Left ventricle myocardium superior (tissue), 1 donor: ENCODE measurements around the gene LSM4. TPM values are rescaled to one million over a fixed set of nuclear protein-coding genes. Genes with fewer than 3 reads are reported as not detected.
A peak's percentile ranks its signal among the peaks of the same experiment; 100 is the strongest.

Experiments used
- ATAC-seq: fragments of 200-7000 bp; cut with Tn5 transposase; one replicate; pipeline ENCODE4 v1.9.1; 2020; ENCODE audit warnings: mild to moderate bottlenecking, moderate library complexity
- DNase-seq: peaks from one replicate; pipeline ENCODE4 v3.0.0-alpha.2; 2020
- intact Hi-C: fragments of 100-400 bp; cut with micrococcal nuclease; formaldehyde crosslinking; loops from one replicate; pipeline ENCODE4 v1.11.0; 2022
- total RNA-seq: library from RNA; stranded (reverse); fragmentation: NEBNext Ultra II Directional; extraction: Animal tissue kit (Norgen Biotek cat#: 25700); gene quantifications from one replicate; pipeline ENCODE4 v1.2.1, GENCODE V29; 2021
- donor health status: DM: no; HTN: yes; CAD: no; lungs with severe emphysema.

Gene LSM4
- total RNA-seq, 1 donor from 2014 or later: 98.0 TPM

DNA sequence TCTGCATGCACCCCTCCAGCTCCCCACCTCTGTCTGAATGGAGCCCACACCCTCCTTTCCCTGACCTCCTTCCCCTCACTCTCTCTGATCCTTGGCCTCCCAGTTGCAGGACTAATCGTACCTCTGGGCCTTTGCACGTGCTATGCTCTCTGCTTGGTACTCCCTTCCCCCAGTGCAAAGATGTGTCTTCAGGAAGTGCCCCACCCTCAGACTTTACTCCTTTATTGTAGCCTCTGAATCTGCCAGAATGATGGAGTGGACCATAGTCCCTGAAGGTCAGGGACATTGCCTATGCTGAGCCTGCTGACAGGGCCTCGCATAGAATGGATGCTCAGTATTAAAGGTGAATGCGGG is 40.1 kb downstream of the LSM4 start:
- DNase-seq (no peak), ATAC-seq (no peak)
- intact Hi-C loops: no loop called here

DNA sequence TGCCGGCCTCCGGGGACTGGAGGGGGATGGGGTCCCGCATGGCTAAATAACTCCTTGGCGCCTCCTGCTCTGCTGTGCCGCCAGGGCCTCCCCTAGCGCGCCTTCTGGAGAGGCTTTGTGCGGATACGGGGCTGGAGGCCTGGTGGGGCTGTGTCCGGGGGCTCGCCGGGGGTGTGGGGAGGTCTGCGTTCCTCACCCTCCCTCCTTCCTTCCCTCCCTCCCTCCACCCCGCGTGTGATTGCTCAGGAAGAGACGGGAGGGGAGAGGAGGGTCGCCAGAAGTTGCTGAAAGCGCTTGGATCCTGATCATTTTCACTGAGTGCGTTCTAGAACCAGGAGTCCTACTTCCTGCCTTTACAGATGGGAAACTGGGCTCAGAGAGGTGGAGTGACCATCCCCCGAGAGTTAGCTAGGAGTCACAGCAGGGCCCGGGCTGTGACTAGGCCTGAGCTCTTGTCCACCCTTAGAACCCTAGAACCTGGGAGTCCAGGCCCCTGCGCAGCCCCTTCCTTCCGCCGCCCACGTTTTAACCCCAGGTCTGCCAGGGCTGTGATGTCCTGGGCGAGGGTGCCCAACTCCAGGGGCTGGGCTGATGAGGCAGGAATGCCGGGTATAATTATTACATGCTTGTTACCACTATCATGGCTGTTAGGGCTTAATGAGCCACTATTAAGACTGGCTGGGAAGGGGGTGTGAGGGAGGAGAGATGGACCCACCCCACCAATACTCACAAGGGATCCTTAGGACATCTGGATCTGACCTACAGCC is 40.7 kb downstream of the LSM4 start:
- intact Hi-C loops: no loop called here
- ATAC-seq (peak; percentile 7), DNase-seq (peak; percentile 65)

DNA sequence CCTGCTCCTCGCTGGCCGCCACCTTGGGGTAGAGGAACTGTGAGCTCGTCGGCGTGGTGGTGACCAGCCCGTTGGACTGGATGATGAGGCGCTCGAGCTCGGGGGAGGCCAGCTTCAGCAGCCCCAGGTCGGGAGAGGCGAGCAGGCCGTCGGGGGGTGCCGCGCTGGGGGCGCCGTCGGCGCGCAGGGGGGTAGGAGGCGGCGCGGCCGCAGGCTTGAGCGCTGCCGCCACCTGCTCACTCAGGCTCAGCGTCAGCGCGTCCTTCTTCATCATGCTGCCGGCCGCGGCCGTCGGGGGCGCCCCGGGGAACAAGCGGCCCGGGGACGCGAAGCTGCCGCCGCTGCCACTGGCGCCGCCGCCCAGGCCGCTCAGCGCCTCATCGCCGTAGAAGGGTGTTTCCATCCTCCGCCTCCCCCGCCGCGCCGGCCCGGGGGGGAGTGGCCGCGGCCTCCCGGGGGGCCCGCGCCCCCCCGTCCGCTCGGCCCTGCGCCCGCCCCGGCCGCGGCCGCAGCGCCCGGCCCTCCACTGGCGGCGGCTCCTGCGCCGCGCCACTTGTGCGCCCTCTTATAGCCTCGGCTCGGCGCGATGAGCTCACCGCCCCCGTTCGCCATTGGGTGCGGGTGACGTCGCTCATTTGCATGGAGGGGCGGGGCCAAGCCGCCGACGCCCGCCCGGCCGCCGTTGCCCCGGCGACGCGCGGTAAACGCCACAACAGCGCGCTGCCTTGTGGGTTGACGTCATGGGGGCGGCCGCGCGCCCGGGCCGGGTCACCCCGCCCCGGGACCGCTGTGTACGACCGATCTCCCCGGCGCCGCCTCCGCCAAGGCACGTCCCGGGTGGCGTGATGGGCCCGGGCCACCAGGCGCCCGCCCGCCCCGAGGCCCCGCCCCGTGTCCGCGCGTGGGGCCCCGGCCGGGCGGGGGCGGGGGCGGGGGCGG is 41.5 kb downstream of the LSM4 start, which contains the start of gene JUND:
TSS of gene JUND (minus strand) at position 541 of the 939 bp plus-strand sequence. CDS start at position 403, 138 bp downstream.
- DNase-seq: peak; percentile 100
- ATAC-seq: peak; percentile 77
- intact Hi-C loops: no loop called here

DNA sequence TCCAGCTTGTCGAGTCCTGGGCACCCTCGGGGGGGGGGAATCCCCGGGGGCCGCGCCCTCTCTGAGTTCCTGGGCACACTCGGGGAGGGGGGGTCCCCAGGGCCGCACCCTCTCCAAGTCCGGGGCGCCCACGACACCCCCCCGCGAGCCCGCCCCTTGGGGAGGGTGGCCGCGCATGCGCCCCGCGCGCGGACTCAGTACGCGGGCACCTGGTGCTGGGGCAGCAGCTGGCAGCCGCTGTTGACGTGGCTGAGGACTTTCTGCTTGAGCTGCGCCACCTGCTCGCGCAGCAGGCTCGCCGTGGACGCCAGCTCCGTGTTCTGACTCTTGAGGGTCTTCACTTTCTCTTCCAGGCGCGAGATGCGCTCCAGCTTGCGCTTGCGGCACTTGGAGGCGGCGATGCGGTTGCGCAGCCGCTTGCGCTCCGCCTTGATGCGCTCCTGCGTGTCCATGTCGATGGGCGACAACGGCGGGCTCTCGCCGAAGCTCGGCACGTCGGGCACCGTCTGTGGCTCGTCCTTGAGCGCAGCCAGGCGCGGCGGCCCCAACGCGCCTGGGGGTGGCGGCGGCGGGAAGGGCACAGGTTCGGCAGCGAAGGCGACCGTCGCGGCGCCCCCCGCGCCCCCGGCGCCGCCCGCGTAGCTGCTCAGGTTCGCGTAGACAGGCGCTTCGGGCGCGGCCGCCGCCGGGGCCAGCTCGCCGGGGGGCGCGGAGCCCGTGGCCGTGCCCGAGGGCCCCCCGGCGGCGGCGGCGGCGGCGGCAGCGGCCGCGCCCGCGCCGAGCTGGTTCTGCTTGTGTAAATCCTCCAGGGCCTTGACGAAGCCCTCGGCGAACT is 42.4 kb downstream of the LSM4 start:
- ATAC-seq (peak; percentile 49), DNase-seq (peak; percentile 90)
- intact Hi-C loops: no loop called here

DNA sequence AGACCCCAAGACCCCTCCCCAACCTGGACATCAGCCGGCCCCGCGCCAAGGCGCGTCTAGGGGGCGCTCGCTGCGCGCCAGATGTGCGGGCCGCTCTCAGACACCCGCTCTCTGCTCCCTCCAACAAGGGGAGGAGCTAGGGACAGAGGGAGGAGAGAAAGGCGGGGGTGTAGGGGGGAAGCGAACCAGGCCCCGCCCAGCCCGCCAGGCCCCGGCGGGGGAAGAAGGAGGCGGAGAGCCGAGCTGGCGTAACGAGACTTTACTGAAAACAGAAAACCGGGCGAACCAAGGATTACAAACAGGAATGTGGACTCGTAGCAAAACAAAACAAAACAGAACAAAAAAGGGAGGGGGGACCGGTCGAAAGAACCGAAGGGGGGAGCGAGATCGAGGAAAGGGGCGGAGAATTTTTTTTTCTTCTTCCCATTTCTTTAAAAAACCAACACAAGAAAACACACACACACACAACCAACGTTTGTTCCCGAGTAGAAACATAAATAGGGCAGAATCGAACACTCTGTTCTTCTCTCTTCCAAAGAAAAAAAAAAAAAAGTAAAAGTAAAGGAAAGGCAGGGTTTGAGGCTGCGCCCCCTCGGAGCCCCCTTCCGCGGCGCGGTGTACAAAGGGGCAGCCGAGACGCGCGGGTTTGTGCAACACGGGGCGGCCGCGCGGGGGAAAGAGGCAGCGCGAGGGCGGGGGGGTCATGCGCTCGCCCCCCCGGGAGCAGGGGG is 43.2 kb downstream of the LSM4 start:
- intact Hi-C loops: loop anchor here (2.0 kb wide), 1 partner anchor 49 kb away; no protein-coding TSS in a partner anchor
- peak; percentile 94 for DNase-seq
- peak; percentile 75 for ATAC-seq

DNA sequence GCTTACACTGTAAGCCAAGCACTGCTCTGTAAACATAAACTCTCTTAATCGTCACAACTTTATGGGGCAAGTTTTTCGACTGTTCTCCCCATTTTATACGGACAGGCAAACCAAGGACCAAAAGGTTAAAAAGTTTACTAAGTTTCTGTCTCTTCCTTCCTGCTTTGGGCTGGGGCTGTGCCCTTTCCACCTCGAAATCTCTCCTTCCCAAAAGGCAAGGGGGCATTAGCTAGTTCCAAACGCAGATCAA is 43.7 kb downstream of the LSM4 start:
- intact Hi-C loops: loop anchor here (2.0 kb wide), 1 partner anchor 50 kb away; no protein-coding TSS in a partner anchor
- DNase-seq (no peak), ATAC-seq (no peak)

DNA sequence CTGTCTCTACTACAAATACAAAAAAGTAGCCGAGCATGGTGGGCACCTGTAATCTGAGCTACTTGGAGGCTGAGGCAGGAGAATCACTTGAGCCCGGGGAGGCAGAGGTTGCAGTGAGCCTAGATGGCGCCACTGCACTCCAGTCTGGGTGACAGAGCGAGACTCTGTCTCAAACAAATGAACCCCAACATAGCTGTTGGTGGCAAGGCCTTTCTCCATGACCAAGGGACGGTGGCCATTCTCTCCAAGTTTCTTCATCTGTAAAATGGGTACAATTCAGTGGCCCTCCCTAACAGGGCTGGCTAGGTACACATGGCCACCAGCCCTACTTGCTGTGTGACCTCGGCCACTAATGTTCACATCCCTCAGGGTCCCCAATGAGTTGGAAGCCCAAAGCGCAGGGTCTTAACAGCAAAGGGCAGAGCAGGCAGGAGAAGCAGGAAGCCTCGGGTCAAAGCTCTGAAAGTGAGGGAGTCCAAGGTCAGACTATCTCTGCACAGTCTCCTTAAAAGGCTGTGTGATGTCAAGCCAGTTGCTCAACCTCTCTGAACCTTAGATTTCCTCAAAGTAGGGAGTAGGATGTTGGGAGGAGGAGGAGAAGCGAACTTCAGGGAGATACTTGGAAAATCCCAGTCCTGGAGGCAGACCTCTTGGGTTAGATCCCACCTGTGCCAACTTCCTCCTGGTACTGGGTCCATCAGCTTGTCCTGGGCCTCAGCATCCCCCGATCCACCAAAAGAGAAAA is 44.2 kb downstream of the LSM4 start:
- intact Hi-C loops: loop anchor here (2.0 kb wide), 1 partner anchor 50 kb away; no protein-coding TSS in a partner anchor
- DNase-seq (no peak), ATAC-seq (no peak)

DNA sequence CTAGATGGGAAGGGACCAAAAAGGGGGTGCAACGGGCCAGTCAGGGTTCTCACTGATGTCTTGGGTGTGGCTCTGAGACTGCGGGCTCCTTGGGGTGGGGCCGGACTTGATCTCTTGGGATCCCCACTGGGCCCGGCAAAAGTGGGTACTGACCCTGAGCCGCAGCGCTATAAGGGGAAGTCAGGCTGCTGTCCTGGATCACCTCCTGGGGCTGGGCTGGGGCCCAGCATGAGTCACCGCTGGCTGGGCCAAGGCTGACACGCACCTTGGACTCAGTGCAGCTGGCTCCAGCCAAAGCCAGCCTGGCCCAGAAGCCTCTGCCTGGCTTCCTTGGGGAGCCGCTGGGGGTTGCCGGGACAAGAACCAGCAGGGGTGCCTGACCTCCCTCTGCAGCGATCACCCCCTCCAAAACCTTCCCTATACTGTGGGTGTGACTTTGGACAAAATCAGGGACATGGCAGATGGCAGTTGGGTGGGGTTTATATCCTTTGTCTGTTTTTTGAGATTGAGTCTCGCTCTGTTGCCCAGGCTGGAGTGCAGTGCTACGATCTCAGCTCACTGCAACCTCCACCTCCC is 48.0 kb downstream of the LSM4 start:
- intact Hi-C loops: no loop called here
- ATAC-seq (peak; percentile 83), DNase-seq (peak; percentile 94)

DNA sequence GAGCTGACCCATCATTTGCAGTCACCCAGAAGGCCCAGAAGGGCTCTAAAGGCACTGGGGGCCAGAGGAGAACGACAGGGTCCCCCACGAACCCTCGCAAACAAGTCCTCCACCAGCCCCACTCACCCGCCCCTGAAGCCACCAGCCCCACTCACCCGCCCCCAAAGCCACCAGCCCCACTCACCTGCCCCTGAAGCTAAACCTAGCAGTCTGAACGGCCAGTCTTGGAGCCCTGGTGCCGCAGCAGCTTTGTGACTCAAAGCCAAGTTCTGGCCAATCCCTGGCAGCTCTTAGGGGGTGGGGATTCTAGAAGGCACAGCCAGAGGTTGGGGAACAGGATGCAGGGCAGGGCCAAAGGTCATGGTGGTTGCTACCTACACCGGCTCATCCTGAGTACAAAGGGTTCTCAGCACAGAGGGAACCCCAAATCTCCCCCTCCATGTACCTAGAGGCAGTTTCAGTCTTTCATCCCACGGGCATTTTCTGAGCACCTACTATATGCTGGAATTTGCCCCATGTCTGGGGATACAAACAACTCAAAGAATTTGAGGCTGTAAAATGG is 48.6 kb downstream of the LSM4 start, which contains the start of gene IQCN:
TSS of gene IQCN (minus strand) at position 234 of the 562 bp plus-strand sequence. CDS start 4,974 bp downstream, outside the sequence.
- DNase-seq (no peak), ATAC-seq (peak; percentile 2)
- intact Hi-C loops: no loop called here

DNA sequence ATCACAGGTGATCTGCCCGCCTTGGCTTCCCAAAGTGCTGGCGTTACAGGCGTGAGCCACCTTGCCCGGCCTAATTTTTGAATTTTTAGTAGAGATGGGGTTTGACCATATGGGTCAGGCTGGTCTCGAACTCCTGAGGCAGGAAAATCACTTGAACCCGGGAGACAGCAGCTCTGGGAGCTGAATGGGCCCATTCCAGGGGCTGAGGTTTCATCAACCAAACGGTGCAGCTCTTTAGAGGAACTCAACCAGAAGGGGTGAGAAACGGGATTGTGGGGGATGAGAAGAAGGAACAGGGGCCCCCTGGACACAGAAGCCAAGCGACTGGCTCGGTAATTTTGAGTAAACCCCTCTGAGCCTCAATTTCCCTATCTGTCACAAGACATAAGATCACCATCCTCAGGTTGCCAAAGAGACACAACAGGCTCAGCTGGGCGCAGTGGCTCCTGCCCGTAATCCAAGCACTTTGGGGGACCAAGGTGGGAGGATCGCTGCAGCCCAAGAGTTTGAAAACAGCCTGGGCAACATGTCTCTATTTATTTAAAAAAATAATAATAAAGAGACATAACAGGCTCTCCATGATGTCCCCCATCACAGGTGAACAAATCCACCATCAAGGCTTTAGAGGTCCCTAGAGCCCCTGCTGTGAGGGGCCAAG is 49.2 kb downstream of the LSM4 start:
- DNase-seq (no peak), ATAC-seq (no peak)
- intact Hi-C loops: no loop called here

DNA sequence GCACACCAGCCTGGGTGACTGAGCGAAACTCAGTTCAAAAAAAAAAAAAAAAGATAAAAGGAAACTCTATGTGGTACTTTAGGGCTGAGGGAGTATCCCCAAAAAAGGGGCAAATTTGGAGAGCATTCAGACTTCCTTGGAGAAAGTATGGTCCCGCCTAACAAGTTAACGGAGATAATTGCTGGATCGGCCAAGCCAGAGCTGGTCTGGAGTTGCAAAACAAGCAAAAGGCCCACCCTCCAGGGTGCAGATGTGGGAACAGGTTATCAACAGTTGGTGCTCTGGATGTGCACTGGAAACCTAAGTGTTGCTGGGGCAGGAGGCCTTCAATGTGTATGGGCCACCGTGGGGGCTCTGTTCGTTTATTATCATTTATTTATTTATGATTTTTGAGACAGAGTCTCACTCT is 51.4 kb downstream of the LSM4 start:
- intact Hi-C loops: no loop called here
- DNase-seq: no peak
- ATAC-seq: no peak

DNA sequence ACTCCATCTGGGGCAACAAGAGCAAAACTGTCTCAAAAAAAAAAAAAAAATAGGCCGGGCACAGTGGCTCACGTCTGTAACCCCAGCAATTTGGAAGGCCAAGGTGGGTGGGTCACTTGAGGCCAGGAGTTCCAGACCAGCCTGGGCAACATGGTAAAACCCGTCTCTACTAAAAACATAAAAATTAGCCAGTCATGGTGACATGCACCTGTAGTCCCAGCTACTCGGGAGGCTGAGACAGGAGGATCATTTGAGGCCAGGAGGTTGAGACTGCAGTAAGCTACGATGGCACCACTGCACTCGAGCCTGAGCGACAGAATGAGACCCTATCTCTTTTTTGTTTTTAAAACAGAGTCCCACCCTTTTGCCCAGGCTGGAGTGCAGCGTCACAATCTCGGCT is 52.5 kb downstream of the LSM4 start:
- ATAC-seq: no peak
- DNase-seq: no peak
- intact Hi-C loops: no loop called here

DNA sequence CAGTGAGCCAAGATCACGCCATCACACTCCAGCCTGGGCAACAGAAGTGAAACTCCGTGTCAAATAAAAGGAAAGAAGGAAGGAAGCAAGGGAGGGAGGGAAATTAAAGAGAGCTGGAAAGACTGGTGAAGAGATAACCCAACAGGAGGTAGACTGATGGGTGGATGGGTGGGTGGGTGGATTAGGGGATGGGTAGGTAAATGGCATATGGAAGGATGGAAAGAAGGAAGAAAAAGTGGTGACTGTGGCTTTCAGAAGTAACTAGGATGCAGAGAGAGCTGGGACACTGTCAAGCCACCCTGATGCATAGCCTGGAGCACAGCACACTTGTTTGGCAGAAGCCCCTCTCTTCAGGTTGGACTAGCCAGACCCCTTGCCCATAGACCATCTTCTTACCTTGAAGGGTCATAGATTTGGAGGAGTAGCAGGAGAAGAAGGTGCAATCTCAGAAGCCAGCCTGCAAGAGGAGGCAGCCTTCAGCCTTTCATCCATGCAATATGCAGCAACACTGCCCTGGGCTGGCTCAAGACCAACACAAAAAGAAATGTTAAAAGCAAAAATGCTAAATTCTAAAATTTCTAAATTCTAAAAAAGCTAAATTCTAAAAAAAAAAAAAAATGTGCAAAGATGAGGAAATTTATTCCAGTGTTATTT is 53.7 kb downstream of the LSM4 start:
- intact Hi-C loops: loop anchor here (10.0 kb wide), 1 partner anchor 54 kb away; no protein-coding TSS in a partner anchor
- DNase-seq: no peak

DNA sequence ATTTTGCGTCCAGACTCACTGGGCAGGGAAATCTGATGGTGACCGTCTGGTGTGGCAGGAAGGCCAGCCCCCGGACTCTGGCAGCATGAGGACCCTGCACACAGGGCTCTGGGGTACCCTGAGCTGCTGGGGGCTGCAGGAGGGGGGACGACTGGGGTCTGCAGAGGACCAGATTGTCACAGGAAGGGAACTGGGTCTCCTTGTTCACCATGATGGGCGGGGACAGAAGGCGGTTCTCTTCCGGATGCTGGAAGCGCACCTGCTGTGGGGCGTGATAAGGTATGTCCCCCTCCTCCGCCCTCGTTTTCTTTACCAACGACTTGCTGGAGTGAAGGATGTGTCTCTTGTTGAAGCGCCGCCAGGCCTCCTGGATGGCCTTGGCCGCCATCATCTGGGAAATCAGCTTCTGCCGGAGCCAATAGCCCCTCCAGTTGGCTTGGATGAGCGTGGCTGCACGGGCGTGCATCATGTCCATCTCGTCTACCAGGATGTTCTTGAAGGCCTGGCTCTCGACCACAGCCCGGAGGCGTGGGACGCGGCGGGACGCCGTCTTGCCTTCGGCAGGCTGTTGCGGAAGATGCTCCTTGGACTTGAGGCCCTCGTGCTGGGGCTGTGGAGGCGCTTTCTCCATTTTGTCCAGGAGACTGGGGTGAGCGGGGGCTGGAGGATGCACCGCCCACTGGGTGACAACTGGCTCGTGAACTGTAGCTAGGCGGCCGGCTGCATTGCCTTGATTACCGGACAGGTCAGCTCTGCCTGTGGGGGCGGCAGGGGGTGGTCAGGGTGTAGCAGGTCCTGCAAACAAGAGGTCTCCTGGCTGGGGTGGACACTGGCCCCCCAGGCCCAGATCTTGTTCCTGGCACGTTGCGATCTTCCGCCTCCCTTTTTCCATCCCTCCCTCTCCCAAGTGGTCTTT is 55.8 kb downstream of the LSM4 start:
- intact Hi-C loops: loop anchor here (10.0 kb wide), 1 partner anchor 52 kb away; no protein-coding TSS in a partner anchor
- ATAC-seq (no peak), DNase-seq (no peak)

More for the DNA sequence above, 53.7 kb downstream of the LSM4 start:
- no peak for ATAC-seq

DNA sequence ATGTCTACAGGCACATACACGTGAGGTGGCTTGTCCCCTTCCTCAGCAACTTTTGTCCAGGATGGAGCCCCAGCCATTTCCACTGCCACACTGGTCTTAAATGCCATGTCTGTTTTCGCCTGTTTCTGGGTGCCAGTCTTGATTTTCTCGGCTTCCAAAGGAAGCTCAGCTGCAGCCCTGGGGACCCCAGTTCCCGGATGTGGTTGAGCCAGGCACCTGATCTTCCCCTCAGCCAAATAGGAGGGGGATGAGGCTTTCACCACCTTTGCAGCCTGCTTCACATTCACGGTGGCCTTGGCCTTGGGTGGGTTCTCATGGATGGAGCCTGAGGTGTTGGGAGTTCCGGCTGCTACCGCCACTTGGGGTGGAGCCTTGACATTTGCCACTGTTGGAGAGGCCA is 57.3 kb downstream of the LSM4 start:
- intact Hi-C loops: loop anchor here (10.0 kb wide), 1 partner anchor 51 kb away; no protein-coding TSS in a partner anchor
- no peak for DNase-seq

More for the DNA sequence above, 57.3 kb downstream of the LSM4 start:
- no peak for ATAC-seq
